Measurements from ENCODE around the gene CLCN7. TPM values are rescaled to one million over a fixed set of nuclear protein-coding genes. Genes with fewer than 3 reads are reported as not detected.

Gene CLCN7
- total RNA-seq, 1 experiment from 2014 or later, result 70.0 TPM

GRCh38 chr16:1401061-1401757 is 73.6 kb downstream of the CLCN7 start:
- H3K23me2 ChIP-seq (ENCODE audit: insufficient read length, low read depth, low read length, poor library complexity, severe bottlenecking), result no peaks in the 10 kb centered on the region
- Mint-ChIP-seq H3K4me3 (no peak overlapping the region), H3K4me1 (no peaks in the 10 kb centered on the region), H3K9me3 (no peaks in the 10 kb centered on the region), H3K27me3 (ENCODE audit: low read depth) (no peaks in the 10 kb centered on the region), H3K36me3 (ENCODE audit: insufficient read depth in 1 of 3, low read depth in 3 of 3) (peaks cover 7 to 33% (median 32%) of the 10 kb centered on the region in 3 experiments; a peak in 6 of 7 replicates), H3K27ac (no peak overlapping the region)
- no peak overlapping the region for H3K4ac ChIP-seq (ENCODE audit: low read depth, low read length)
- H3K27me3 ChIP-seq (ENCODE audit: insufficient read depth, low read length), result no peaks in the 10 kb centered on the region
- no peak overlapping the region for H3K56ac ChIP-seq (ENCODE audit: insufficient read length, low read depth, low read length)
- no peak overlapping the region for H4K91ac ChIP-seq (ENCODE audit: insufficient read length, low read depth, low read length)
- H4K8ac ChIP-seq (replicated peaks; ENCODE audit: insufficient read length, low read depth, low read length), result no peak overlapping the region
- H3K23ac ChIP-seq (ENCODE audit: insufficient read length, low read depth, low read length), result no peak overlapping the region
- H3K14ac ChIP-seq (ENCODE audit: insufficient read depth, low read length), result no peak overlapping the region
- H3K9me3 ChIP-seq (ENCODE audit: control insufficient read depth, low read depth, low read length), result no peaks in the 10 kb centered on the region
- no peak overlapping the region for H3T11ph ChIP-seq (ENCODE audit: low read length)
- H4K20me1 ChIP-seq (ENCODE audit: control insufficient read depth, insufficient read depth, insufficient read length), result no peaks in the 10 kb centered on the region
- no peak for TF ChIP-seq CTCF (conservative IDR thresholded peaks at IDR 0.05)
- H3K4me1 ChIP-seq (ENCODE audit: insufficient read depth, low read length), result no peaks in the 10 kb centered on the region
- H2BK15ac ChIP-seq (ENCODE audit: low read depth, low read length), result no peak overlapping the region
- WGBS (ENCODE audit: extremely low coverage, insufficient read length, low lambda C conversion rate), result no CpG with 5 or more reads among the region's 29 CpGs
- H3K79me2 ChIP-seq (ENCODE audit: insufficient read depth, low read length), result no peaks in the 10 kb centered on the region; the same call in 1 of the 2 replicates
- H2BK12ac ChIP-seq (ENCODE audit: insufficient read length, low read depth, low read length), result no peak overlapping the region
- no peak for DNase-seq
- no peak overlapping the region for H2AK5ac ChIP-seq (ENCODE audit: insufficient read length, low read length)
- H2BK5ac ChIP-seq (ENCODE audit: insufficient read length, low read length), result no peak overlapping the region
- no peak overlapping the region for H2AFZ ChIP-seq (ENCODE audit: low read length)
- H2BK20ac ChIP-seq (ENCODE audit: low read depth, low read length, poor library complexity, severe bottlenecking), result no peak overlapping the region
- H3K27ac ChIP-seq (ENCODE audit: insufficient read length, low read depth, low read length), result no peak overlapping the region
- no peak overlapping the region for H3K9ac ChIP-seq (ENCODE audit: extremely low read depth, insufficient read length, low read length)
- H3K4me2 ChIP-seq (ENCODE audit: insufficient read depth, insufficient read length, low read length), result no peak overlapping the region
- no peak overlapping the region for H3K18ac ChIP-seq (ENCODE audit: insufficient read length, low read depth, low read length)
- no peak overlapping the region for H4K5ac ChIP-seq (ENCODE audit: insufficient read length, low read depth, low read length)
- no peak overlapping the region for H2BK120ac ChIP-seq (ENCODE audit: low read depth, low read length, poor library complexity, severe bottlenecking)
- no peaks in the 10 kb centered on the region for H3K79me1 ChIP-seq (ENCODE audit: insufficient read depth, low read depth, low read length, poor library complexity, severe bottlenecking)
